Measurements from ENCODE around the gene LCOR.

The LCOR gene

DNA sequence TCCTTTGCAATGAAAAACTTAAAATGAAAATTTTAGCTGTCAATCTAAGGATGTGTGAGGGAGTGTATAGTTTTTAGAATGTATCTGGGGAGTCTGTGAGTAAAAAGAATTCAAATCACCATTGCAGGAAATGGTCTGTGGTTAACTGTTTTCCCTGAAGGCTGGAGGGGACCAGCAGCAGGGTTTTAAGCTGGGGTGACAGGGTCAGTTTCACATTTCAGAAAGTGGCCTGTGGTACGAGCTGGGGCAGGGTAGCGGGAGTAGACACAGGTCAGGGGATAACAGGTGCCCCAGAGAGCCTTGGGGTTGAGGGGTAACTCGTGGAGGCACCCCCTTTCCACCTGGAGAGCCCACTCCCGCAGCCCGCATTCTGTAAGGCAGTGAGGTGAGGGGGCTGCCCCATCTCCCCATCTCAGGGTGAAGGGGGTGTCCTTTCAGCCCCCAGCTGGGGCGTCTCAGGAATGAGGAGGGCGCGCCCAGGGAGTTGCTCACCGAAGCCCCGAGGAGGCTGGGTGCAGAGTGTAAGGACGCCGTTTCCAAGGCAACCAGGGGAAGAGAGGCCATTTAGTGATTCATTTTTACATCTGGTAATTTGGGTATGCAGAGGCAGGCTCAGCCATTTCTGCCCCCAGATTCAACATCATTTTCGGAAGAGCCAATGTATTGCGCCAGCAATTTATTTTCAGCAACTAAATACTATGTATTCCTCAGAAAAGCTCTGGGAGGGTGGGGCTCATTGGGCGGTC is 184.8 kb downstream of the LCOR start:
- Histone ChIP-seq H3K4me3 (no peak overlapping the region), H3K27me3 (ENCODE audit: low read depth) (no peaks in the 10 kb centered on the region), H3K9me3 (no peaks in the 10 kb centered on the region), H3K36me3 (replicated peaks) (no peaks in the 10 kb centered on the region), H3K4me1 (no peaks in the 10 kb centered on the region)
- in situ Hi-C loops (cut with MboI; ENCODE audit: low sequenced_read_pairs) = no loop called here
- DNase-seq (ENCODE audit: low spot score in 2 of 2) = no peak

DNA sequence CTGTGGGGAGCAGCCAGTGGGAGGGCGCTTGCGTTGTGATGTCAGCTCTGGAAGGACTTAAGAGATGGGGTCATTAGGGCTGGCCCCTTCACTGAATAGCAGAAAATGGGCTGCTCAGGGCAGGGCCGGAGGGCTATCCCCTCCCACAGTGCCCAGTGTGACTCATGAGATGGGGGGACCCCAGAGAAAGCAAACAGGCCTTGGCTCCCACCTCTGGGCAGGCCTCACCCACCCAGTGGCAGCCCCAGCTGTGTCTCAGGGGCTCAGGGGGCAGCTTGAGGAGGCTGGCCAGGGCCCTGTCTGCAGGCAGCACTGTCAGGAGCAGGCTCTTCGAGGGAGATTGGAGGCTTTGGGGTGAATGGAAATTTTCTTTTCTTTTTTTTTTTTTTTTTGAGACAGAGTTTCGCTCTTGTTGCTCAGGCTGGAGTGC is 185.4 kb downstream of the LCOR start:
- Histone ChIP-seq H3K9me3 (no peaks in the 10 kb centered on the region), H3K4me3 (no peak overlapping the region), H3K4me1 (no peaks in the 10 kb centered on the region), H3K27me3 (ENCODE audit: low read depth) (no peaks in the 10 kb centered on the region), H3K36me3 (replicated peaks) (no peaks in the 10 kb centered on the region)
- in situ Hi-C loops (cut with MboI; ENCODE audit: low sequenced_read_pairs) = no loop called here
- DNase-seq (ENCODE audit: low spot score in 2 of 2) = no peak

DNA sequence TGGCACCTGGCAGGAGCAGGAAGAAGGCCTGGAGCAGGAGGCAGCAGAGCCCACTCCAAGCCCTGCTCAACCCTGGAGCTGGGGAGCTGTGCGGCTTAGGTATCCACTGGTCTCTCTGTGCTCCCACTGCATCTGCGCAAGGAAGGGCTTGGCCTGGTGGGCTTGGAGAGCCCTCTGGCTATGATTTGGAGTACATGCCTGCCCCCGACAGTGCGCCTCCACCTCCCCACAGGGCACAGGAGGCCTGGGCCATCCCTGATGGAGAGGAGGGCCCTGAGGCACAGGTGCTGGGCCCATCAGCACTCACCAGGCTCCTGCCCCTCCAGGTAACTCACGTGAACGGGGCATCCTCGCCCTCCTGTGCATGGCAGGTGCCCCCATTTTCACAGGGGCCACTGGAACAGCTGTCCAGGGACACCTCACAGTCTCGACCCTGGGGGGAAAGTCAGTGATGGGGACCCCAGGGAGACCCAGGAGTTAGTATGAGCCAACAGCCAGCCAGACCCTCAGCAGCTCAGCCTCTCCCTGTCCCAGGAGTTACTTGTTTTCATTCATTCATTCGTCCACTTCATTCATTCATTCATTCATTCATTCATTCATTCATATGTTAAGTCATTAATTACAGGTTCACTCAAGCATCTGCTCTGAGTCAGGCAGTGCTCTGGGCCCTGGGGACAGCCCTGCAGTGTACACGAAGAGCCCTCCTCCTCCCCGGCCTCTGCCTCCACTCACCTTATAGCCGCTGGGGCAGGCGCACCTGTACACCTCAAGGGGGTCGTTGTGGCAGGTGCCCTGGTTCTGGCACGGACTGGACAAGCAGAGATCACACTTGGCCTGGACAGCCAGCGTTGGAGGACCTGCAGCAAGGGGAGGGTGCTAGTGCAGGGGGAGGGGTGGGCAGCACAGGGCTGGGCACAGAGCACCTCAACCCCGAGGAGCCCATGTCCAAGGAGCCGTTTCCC is 186.4 kb downstream of the LCOR start:
- Histone ChIP-seq H3K4me1 (no peaks in the 10 kb centered on the region), H3K9me3 (no peaks in the 10 kb centered on the region), H3K27me3 (ENCODE audit: low read depth) (no peaks in the 10 kb centered on the region), H3K4me3 (no peak overlapping the region), H3K36me3 (replicated peaks) (no peaks in the 10 kb centered on the region)
- DNase-seq (ENCODE audit: low spot score in 2 of 2) = no peak
- in situ Hi-C loops (cut with MboI; ENCODE audit: low sequenced_read_pairs) = no loop called here

DNA sequence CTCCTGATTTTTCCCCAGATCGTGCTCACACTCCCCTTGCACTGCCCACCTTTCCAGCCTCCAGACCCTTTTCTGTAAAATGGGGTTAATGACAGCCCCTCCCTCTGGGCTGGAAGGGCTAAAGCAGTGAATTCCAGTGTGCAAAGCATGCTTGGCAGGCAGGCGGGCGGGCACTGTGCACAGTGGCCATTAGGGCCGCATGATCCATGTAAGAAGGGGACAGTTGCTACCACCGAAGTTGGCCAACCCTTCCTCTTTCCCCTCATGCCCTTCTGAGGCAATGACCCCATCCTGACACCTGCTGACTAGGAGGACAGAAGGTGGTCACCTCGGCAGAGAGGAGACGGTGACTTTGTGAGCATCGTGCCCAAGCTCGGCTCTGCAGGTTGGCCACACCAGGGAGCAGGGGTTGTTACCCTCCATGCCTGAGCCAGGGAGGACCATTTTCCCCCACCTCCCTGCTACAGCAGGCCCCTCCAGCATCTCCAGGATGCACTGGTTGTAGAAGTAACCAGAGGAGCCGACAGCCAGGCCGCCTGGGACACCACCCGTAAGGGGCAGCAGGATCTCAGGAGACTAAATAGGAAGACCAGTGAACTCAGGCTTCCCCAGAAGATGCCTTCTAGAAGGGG is 187.2 kb downstream of the LCOR start:
- H3K4me1 ChIP-seq = no peaks in the 10 kb centered on the region
- in situ Hi-C loops (cut with MboI; ENCODE audit: low sequenced_read_pairs) = no loop called here
- H3K4me3 ChIP-seq = no peak overlapping the region
- no peaks in the 10 kb centered on the region for H3K9me3 ChIP-seq
- no peaks in the 10 kb centered on the region for H3K27me3 ChIP-seq (ENCODE audit: low read depth)
- DNase-seq (ENCODE audit: low spot score in 2 of 2) = no peak
- no peaks in the 10 kb centered on the region for H3K36me3 ChIP-seq (replicated peaks)

DNA sequence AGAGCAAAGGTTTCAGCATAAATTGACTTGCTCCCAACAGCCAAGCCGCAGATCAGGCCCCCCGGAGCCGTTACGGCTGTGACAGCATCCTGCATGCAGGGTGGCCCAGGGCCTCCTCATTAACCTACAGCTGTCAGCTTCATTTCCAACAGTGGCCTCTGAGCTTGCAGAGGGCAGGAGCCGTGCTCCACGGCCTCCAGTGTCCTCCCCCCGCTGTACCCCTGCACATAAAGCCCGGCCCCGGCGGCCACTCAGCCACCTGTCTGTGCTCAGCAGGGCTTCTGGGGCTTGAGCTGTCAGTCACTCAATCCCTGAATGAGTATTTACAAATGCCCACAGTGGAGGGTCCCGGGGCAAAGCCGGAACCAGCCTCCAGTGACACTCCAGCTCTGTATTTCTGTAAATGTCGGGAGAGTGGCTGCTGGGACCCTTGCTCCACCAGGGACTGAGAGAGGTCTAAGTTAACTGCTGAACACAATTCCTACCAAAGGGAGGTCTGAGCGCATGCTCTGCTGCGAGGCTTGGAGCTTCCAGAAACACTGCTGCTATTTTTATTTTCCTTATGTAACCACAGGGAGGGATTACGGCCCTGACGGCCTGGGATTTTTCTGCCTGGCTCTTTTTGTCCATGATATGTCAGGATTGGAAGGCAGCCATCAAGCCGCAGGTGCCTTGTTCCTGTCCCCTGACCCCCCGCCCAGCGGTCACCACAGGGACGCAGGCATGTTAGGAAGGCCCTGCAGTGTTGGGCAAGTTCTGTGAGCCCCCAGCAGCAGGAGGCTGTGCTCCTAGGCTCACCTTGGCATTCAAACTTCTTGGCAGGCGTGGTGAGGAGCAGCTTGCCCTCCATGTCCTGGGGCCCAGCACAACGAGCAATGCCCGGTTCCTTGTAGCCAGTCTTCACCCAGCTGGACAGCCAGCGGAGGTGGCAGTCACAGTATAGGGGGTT is 188.6 kb downstream of the LCOR start:
- Histone ChIP-seq H3K9me3 (no peaks in the 10 kb centered on the region), H3K36me3 (replicated peaks) (no peaks in the 10 kb centered on the region), H3K4me1 (no peaks in the 10 kb centered on the region), H3K27me3 (ENCODE audit: low read depth) (no peaks in the 10 kb centered on the region), H3K4me3 (no peak overlapping the region)
- in situ Hi-C loops (cut with MboI; ENCODE audit: low sequenced_read_pairs) = no loop called here
- no peak for DNase-seq (ENCODE audit: low spot score in 2 of 2)

DNA sequence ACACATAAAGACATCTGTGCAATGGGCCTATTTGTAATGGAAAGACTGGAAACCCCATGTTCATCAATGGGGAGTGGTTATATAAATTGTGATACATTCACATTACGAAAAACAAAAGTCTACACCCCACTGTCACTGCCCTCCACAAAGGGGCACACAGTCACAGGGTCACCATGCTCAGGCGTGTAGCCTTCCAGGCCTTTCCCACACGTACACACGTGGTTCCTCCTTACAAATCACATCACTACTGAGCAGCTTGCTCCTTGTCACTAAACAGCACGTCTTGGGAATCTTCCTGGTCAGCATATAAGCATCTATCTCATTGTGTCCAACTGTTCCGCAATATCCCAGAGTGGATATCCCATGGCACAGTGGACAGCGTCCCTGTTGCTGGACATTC is 190.5 kb downstream of the LCOR start:
- H3K4me3 ChIP-seq = no peak overlapping the region
- no peak for DNase-seq (ENCODE audit: low spot score in 2 of 2)
- H3K9me3 ChIP-seq = peaks cover 2% of the 10 kb centered on the region; the same call in 1 of the 2 replicates
- in situ Hi-C loops (cut with MboI; ENCODE audit: low sequenced_read_pairs) = no loop called here
- 0 out of 2 replicates have a peak, but pooled peaks cover 2% of the 10 kb centered on the region for H3K27me3 ChIP-seq (ENCODE audit: low read depth)
- H3K36me3 ChIP-seq (replicated peaks) = no peaks in the 10 kb centered on the region
- H3K4me1 ChIP-seq = no peaks in the 10 kb centered on the region

DNA sequence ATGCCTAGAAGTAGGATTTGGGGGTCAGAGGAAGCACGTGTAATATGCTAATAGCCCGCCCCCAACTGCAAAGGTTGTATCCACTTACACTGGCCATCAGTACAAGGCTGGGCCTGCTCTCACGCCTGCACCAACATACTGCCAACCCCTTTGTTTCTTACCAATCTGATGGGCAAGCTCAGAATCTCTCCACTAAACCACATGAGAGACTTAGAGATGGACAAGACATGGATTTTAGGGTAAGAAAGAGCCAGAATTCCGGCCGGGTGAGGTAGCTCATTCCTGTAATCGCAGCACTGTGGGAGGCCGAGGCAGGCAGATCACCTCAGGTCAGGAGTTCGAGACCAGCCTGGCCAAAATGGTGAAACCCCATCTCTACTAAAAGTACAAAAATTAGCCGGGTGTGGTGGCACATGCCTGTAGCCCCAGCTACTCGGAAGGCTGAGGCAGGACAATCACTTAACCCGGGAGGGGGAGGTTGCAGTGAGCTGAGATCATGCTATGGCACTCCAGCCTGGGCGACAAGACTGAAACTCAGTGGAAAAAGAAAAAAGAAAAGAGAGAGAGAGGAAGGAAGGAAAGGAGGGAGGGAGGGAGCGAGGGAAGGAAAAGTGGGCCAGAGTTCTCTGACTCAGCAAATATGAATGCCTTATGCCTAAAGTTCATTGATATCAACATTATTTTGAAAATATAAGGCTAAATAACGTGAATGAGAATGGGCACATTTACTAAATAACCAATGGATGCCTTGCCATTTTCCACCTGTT is 191.5 kb downstream of the LCOR start:
- peaks cover 2% of the 10 kb centered on the region; the same call in 1 of the 2 replicates for H3K9me3 ChIP-seq
- 0 out of 2 replicates have a peak, but pooled peaks cover 2% of the 10 kb centered on the region for H3K27me3 ChIP-seq (ENCODE audit: low read depth)
- H3K4me1 ChIP-seq = no peaks in the 10 kb centered on the region
- no peaks in the 10 kb centered on the region for H3K36me3 ChIP-seq (replicated peaks)
- in situ Hi-C loops (cut with MboI; ENCODE audit: low sequenced_read_pairs) = no loop called here
- no peak for DNase-seq (ENCODE audit: low spot score in 2 of 2)
- no peak overlapping the region for H3K4me3 ChIP-seq

DNA sequence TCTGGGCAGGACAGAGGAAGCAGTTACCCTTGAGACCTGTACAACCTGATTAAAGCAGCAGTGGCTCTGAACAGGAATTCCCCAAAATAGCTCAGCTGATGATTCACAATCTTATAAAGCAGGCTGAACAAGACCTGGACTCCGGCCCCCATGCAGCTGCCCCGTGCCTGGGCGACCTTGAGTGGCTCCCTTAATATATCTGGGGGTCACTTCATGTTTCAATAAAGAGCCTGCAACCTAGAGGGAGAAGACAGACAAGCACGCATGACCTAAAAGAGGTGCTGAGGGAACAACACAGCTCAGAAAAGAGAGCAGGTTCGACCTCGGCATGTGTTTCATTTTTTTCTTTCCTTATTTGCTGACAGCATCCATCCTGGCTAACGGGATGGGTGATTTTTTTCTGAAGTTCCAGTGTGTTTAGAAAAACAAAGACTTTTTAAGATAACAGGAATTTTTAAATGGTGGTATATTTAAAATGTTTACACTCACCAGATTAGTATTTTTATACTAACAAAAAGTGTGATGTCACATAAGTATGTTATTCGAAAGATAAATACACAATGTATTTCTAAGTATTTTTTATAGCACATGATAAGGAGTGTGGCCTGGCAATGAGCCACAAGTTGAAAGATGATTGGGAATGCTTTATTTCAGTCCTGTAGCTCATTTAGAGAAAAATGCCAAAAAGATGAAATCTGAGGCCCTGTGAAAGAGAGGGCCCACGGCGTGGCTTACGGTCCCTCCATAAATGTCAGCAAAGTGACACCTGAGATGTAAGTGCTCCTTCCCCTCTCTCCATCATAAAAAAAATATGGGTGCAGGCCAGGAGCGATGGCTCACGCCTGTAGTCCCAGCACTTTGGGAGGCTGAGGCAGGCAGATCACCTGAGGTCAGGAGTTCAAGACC is 192.3 kb downstream of the LCOR start:
- in situ Hi-C loops (cut with MboI; ENCODE audit: low sequenced_read_pairs) = no loop called here
- no peak overlapping the region for H3K4me3 ChIP-seq
- peaks cover 2% of the 10 kb centered on the region; the same call in 1 of the 2 replicates for H3K9me3 ChIP-seq
- 0 out of 2 replicates have a peak, but pooled peaks cover 2% of the 10 kb centered on the region for H3K27me3 ChIP-seq (ENCODE audit: low read depth)
- DNase-seq (ENCODE audit: low spot score in 2 of 2) = no peak
- no peaks in the 10 kb centered on the region for H3K36me3 ChIP-seq (replicated peaks)
- H3K4me1 ChIP-seq = no peaks in the 10 kb centered on the region

DNA sequence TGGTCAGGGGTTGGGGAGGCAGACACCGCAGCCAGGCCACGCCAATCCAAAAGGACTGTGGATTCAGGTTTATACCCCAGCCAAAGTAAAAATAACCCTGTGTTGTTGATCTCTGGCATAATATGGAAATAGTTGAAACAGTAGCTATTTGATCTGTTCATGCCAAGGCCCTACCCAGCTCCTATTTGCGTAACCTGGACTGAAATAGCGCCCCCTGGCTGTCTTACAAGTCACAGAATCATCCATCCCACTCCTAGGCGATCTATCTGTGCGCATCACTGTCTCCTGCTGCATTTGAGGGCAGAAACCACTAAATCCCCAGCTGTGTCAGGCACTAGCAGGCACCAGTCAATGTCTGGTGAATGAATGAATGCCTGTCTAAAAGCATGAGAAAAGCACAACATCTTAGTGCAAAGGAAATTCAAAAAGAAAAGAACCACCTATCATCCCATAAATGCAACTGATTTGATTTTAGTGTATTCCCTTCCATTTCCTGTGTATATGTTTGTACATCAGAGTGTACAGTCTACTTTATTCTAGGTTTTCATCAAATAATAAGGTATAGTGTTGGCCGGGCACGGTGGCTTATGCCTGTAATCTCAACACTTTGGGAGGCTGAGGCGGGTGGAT is 193.6 kb downstream of the LCOR start:
- H3K4me1 ChIP-seq = no peaks in the 10 kb centered on the region
- H3K36me3 ChIP-seq (replicated peaks) = no peaks in the 10 kb centered on the region
- no peak overlapping the region for H3K4me3 ChIP-seq
- peak; percentile 39 to 75 for DNase-seq (ENCODE audit: low spot score in 2 of 2)
- H3K9me3 ChIP-seq = peaks cover 2% of the 10 kb centered on the region; the same call in 1 of the 2 replicates
- in situ Hi-C loops (cut with MboI; ENCODE audit: low sequenced_read_pairs) = no loop called here
- H3K27me3 ChIP-seq (ENCODE audit: low read depth) = peaks cover 5% of the 10 kb centered on the region; the same call in 1 of the 2 replicates

DNA sequence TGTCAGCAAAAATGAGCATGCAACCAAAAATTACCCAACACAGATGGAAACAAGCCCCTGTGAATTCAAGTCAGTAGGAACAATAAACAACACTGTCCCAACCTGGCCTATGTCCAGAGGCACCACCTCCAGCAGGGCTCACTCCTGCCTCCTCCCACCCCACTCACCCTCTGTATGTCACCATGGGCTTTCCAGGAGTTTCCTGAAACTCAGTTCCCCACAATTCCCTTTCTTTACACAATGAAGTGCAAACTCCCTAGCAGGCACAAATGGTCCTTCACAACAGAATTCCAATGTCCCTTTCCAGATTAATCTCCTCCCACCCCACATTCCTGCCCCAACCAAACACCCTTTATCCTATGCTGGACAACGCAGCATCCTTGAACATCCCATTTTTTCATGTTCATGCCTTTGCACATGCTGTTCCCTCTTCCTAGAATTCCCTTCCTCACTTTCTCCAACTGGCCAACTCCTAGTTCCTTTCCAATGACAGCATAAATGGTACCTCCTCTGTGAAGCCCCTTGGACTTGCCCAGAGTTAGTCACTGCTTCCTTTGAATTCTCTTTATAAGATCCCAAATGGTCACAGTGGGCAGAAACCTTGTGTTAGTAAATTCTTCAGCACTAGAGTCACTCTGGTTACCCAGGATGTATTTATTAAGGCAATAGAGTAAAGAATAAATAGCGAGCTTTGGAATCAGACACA is 196.2 kb downstream of the LCOR start:
- Histone ChIP-seq H3K36me3 (replicated peaks) (no peaks in the 10 kb centered on the region), H3K9me3 (peaks cover 2% of the 10 kb centered on the region; the same call in 1 of the 2 replicates), H3K27me3 (ENCODE audit: low read depth) (peaks cover 5% of the 10 kb centered on the region; the same call in 1 of the 2 replicates), H3K4me3 (no peak overlapping the region), H3K4me1 (no peaks in the 10 kb centered on the region)
- DNase-seq (ENCODE audit: low spot score in 2 of 2) = no peak
- in situ Hi-C loops (cut with MboI; ENCODE audit: low sequenced_read_pairs) = no loop called here

DNA sequence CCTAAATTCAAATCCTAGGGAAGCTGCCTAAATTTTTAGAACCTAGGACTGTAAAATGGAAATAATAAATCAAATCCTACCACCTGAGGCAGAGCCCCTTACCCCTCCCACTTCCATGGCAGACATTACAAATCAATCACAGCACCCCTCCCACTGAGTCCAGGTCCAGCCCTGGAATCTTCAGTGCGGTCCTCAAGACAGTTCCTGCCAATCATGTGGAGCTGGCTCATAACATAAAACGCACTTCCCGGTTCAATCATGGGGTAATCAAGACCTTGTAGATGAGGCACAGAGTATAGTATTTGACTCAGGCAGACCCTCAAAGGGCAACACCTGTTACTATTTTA is 196.7 kb downstream of the LCOR start:
- Histone ChIP-seq H3K36me3 (replicated peaks) (no peaks in the 10 kb centered on the region), H3K9me3 (peaks cover 2% of the 10 kb centered on the region; the same call in 1 of the 2 replicates), H3K4me3 (no peak overlapping the region), H3K27me3 (ENCODE audit: low read depth) (peaks cover 5% of the 10 kb centered on the region; the same call in 1 of the 2 replicates), H3K4me1 (no peaks in the 10 kb centered on the region)
- no peak for DNase-seq (ENCODE audit: low spot score in 2 of 2)
- in situ Hi-C loops (cut with MboI; ENCODE audit: low sequenced_read_pairs) = no loop called here
